ENCODE results near the gene OLIG3.

OLIG3 gene

GRCh38 chr6:137471986-137472385, 22.2 kb downstream of the OLIG3 start:
- no peak for DNase-seq (ENCODE audit: low read depth in 2 of 3, low spot score in 1 of 3)

DNA sequence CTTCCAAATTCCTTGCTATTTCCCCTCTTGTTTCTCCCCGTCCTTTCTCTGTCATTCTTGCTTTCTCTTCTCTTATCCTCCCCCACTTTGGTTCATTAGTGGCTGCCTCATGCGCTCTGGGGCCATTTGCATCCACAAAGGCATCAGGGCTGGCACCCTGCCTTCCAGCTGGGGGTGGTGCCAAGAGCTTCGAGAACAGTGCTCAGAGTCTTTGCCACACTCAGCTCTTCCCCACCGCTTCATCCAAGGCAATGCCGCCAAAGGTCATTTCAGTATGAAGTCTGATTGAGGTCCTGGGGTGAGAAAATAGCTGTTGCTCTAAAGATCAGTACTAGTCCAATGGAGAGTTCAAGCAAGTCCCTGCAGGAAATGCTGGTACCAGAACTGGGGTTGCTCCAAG, 22.7 kb downstream of the OLIG3 start:
- DNase-seq (ENCODE audit: low read depth in 2 of 3, low spot score in 1 of 3), result no peak

DNA sequence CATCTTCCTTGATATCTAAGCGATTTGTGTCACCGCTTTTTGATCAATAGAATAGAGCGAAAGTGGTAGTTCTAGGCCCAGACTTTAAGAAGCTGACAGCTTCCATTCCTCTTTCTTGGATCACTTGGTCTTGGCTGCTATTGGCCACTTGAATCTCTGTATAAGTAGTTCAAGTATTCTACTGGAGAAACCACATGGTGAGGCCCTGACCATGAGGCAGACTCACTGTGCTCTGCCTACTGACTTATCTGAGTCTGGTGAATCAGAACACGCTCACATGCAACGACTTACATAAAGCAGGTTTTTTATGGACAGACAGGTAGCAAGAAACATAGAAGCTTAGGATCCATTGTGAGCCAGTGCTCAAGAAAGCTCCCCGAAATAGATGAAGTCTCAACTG, 27.0 kb downstream of the OLIG3 start:
- no peak for DNase-seq (ENCODE audit: low read depth in 2 of 3, low spot score in 1 of 3)

GRCh38 chr6:137465378-137466009, 28.7 kb downstream of the OLIG3 start:
- no peak for DNase-seq (ENCODE audit: low read depth in 2 of 3, low spot score in 1 of 3)

GRCh38 chr6:137452333-137452894, 41.8 kb downstream of the OLIG3 start:
- DNase-seq (ENCODE audit: low read depth in 2 of 3, low spot score in 1 of 3), result no peak

DNA sequence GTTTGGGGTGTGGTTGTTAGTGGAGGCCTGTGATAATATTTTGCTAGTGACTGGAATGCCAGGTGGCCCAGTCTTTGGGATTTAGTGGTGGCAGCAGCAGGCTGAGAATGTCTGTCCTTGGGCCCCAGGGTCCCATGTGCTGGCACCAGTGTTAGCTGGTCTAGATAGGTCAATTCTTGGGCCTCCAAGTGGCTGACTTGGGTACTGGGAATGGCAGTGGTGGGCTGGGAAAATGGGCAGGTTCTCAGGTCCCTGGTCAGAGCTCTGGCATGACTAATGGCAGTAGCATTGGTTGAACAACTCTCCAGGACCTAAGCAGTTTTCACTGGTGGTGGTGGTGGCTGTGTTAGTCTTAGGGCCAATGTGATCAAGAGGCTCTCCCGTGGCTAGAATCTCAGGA, 50.3 kb downstream of the OLIG3 start:
- DNase-seq (ENCODE audit: low read depth in 2 of 3, low spot score in 1 of 3), result no peak
